Hematopoietic multipotent progenitor cell treated with erythropoietin and hydrocortisone succinate and interleukin-3 and kit ligand, for 8 days (in vitro differentiated cells): ENCODE results near the gene NEU1.
"Not testable (repeated sequence)": the region's sequence is repeated elsewhere in the genome, so short reads cannot be mapped to it uniquely, and the experiment has no call there.

ENCODE experiments used
- DNase-seq: peaks from one replicate; pipeline ENCODE4 v3.0.0-alpha.2; 2015

Gene NEU1

DNA sequence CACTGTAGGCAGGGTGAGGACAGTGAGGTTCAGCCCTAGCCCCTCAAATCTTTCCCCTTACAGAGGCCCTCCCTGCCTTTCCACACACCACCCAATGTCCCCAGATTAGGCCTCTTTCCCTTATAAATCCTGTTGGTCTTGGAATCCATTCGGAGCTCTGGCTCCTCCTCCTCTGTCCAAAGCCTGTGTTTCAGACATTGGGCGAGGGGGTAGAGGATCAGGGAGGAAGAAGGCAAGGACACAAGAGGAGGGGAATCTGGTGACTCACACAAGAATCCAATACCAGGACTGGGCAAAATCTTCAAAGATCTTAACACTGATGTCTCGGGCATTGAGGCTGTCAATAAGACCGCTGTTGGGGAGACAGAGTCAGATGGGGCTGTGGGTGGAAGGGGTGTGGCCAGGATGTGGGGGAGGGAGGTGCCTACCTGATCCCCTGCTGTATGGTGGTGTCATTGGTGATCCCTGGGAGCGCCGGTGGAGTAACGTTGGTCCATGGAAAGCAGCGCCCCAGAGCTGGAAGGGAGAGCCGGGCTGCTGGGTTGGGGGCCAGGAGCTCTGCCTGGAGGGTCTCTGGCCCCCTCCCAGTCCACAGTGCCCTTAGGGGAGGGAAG, 8.5 kb upstream of the NEU1 start:
- DNase-seq: no peak

DNA sequence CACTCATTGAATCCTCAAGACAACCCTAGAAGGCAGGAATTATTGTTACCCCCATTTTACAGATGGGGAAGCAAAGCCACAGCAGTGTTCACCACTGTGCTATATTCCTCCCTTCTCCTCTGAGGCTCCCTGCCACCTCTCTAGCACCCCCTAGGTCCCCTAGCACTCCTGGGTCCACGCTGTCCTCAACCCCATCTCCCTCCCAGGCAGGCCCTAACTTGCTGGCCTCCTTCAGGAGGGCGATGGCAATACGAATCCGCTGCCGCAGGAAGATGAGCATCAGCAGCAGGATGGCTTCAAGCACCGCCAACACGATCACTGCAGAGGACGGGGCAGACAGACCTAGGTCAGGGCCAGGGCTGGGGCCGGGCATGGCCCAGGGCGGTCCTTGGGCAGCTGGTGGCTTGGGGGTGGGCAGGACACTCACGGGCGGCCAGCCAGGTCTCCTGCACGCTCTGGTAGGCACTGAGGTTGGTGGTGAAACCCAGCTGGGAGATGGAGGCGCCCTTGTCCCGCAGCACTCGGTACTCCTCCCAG, 7.8 kb upstream of the NEU1 start:
- DNase-seq: no peak

DNA sequence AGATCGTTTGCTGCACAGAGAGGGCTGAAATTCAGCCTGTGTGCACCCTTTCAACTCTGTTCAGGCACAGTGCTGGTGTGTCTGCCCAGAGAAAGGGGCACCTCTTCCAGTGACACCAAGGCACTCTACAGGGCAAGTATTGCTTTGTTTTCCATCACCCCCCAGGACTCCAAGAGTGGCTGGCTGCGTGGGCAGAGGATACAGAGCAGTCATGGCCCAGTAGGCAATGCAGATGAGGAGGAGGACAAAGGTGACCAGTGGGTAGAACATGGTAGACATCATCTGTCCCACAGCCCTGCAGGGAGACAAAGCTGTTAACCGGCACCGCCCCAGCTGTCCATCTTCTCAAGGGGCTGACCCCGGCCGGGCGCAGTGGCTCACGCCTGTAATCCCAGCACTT, 6.7 kb upstream of the NEU1 start:
- DNase-seq: no peak

DNA sequence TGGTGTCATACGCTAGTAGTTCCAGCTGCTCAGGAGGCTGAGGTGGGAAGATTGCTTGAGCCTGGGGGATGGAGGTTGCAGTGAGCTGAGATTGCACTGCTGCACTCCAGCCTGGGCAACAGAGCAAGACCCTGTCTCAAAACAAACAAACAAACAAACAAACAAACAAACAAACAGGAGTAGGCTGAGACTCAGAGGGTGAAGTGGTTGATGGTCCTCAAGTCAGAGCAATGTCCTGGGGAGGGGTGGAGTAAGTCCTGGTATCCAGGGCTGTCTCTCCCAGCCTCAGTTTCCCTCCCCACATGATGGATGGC, 6.0 kb upstream of the NEU1 start:
- DNase-seq: not testable (repeated sequence)

DNA sequence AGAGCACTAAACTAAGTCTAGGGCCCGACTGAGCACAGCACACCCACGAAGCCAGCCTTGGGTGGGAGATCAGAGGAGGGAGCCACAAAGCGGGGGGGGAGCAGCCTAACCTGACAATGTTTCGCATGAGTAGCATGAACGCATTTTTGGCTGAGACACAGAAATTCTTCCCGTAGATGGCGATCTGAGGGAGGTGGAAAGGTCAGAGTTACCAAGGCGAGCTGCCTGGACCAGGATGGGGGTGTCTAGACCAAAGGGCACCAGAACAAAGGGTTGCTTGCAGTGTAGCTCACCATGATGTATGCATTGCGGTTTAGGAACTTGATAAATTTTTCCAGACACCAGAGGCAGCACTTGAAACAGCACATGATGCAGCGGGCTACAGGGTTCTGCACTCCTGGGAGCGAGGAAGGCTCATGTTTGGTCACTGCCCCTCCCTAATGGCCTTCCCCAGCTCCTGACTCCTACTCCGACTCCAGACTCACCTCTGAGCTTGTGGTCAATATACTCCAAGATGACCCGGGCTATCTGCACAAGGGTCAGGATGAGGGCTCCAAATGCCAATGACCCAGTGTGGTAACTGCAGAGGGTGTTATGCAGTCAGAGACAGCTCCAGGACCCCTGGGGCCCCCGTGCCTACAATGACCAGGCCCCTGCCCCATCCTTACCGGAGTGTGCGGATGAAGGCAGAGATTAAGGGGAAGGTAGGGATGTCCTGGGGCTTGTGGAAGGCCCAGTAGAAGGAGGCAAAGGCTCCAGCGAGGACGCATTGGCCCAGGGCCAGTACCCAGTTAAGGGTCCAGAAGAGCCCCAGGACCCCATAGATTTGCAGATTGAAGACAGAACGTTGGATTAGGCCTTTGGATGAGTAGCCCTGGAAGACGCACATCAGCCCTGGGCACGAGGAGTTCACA, 2.8 kb upstream of the NEU1 start:
- DNase-seq: no peak

DNA sequence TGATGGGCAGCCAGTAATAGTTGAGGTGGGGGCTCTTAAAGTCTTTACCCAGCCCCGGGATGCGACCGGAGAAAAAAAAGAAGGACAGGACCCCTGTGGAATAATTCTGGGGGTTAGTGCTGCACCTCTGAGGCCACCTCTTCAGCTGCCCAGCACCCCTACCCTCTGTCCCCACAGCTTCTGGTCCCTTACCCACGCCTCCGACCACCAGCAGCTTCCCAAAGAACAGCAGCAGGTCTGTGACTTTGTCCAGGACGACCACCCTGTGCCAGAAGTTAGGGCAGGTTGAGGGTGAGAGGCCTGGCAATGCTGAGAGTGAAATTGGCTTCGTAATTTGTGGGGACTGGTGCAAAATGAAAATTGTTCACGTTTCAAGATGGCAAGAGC, 2.2 kb upstream of the NEU1 start:
- no peak for DNase-seq

DNA sequence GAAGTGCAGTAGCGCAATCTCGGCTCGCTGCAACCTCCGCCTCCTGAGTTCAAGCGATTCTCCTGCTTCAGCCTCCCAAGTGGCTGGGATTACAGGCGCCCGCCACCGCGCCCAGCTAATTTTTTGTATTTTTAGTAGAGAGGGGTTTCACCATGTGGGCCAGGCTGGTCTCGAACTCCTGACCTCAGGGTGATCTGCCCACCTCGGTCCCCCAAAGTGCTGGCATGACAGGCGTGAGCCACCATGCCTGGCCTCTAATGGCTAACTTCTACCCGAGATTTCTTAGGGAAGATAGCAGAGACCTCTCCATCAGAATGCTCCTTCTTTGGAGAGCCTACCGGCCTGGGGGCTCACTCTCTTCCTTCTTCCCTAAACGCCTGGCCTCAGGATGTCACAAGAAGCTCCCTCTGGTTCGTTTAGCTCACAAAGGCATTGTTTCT, 1.5 kb upstream of the NEU1 start:
- DNase-seq: not testable (repeated sequence)

DNA sequence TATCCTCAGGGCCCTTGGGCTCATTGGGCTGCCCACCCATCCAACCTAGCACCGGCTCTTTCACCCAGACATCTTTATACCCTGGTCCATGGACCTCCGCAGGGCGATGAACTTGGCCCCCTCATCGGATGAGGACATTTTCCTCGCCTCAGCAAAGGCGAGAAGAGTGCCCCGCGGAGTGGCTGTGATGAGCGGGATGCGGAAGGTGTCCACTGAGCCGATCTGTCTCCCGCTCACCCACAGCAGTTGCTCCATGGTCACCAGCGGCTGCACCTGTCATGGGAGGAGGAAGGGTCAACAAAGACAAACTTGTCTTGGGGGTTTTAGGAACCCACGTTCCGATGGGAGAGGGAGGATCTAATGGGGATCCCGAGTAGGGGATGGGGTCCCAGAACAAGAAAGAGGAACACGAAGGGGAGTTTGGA, 690 bp downstream of the NEU1 start:
- DNase-seq: no peak

DNA sequence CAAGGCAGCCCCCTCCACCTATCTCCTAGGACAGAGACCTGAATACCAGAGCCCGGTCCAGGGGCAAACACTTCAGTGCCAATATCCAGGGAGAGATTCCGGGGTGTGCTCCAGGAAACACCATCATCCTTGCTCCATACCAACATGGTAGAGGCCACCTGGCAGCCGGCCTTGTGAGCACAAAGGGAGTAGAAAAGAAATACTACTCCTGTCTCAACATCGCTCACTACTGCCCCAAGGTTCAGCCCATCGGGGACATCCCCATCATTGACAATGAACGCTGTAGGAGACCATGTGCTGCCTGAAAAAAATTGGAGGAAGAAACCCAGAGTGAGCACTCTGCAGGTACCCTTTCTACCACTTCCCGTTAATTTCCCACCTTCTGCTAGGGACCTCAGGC, 1.5 kb downstream of the NEU1 start:
- DNase-seq: no peak

DNA sequence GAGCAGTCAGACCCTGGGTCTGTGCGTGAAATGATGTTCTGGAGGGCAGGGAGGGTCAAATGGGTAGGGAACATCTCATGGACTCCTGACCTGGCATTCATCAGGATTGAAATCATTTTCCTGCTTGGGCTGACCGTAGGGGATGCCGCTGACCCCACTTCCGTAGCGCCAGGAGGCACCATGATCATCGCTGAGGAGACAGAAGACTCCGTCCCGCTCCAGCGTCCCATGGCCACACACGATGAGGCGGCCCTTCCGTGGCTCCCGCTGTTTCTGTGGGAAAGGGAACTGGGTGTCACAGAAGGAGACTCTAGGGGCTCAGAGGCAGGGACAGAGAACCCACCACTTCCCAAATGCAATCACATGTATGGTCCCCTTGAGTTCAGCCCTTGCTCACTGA, 2.3 kb downstream of the NEU1 start:
- no peak for DNase-seq

DNA sequence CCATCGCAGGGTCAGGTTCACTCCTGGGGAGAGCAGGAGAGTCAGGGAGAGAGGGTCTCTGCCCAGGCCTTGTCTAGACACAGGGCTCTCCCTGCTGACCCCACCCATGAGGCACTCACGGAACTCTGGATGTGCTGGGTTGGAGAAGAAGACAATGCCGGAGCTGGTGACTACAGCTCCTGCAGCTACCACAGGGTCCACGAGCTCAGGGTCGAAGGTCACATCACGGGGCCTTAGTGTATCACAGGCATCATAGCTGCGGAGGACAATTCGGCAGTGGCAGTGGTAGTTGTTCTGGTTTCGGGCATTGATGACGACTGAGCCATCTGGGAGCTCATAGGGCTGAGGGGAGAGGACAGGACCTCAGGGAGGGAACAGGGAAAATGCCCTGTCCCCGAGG, 2.7 kb downstream of the NEU1 start:
- no peak for DNase-seq

DNA sequence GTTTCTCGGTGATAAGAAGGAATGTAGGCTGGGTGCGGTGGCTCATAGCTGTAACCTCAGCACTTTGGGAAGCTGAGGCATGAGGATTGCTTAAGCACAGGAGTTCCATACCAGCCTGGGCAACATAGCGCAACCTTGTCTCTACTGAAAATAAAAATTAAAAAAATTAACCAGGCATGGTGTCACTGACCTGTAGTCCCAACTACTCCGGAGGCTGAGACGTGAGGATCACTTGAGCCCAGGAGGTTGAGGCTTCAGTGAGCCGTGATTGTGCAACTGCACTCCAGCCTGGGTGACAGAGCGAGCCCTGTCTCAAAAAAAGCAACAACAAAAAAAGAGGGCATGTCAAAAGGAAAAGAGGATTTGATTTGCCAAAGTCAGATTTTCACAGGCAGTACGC, 3.9 kb downstream of the NEU1 start:
- no peak for DNase-seq

DNA sequence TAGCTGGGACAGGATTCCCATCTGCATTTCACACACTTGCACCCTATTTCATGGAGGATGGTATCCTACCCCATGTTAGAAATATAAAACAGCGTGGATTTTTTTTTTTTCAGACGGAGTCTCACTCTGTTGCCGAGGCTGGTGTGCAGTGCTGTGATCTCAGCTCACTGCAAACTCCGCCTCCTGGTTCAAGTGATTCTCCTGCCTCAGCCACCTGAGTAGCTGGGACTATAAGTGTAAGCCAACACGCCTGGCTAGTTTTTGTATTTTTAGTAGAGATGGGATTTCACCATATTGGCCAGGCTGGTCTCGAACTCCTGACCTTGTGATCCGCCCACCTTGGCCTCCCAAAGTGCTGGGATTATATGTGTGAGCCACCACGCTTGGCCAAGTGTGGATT, 4.8 kb downstream of the NEU1 start:
- not testable (repeated sequence) for DNase-seq

DNA sequence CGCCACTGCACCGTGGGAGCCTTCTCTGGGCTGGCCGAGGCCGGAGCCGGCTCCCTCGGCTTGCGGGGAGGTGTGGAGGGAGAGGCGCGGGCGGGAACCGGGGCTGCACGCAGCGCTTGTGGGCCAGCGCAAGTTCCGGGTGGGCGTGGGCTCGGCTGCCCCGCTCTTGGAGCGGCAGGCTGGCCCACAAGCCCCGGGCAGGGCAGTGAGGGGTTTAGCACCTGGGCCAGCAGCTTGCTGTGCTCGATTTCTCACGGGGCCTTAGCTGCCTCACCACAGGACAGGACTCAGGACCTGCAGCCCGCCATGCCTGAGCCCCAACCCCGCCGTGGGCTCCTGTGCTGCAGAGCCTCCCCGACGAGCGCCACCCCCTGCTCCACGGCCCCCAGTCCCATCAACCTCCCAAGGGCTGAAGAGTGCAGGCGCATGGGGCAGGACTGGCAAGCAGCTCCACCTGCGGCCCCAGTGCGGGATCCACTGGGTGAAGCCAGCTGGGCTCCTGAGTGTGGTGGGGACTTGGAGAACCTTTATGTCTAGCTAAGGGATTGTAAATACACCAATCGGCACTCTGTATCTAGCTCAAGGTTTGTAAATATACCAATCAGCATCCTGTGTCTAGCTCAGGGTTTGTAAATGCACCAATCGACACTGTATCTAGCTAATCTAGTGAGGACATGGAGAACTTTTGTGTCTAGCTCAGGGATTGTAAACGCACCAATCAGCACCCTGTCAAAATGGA, 10.5 kb downstream of the NEU1 start:
- DNase-seq: not testable (repeated sequence)

DNA sequence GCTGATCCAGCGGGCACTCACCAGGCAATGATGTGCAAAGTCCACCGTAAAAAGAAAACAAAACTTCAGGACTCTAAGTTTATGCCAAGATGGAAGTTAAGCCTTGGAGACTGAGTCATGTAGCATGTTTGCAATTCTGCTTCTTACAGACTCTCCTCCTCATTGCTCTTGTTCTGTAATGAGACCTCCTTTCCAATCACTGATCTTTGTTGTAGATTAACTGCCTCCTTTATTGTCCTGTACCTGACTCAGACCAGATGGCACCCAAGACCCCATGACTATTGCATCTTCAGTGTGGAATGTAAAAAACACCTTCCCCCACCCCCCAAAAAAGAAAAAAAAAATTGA, 11.2 kb downstream of the NEU1 start:
- DNase-seq: no peak

DNA sequence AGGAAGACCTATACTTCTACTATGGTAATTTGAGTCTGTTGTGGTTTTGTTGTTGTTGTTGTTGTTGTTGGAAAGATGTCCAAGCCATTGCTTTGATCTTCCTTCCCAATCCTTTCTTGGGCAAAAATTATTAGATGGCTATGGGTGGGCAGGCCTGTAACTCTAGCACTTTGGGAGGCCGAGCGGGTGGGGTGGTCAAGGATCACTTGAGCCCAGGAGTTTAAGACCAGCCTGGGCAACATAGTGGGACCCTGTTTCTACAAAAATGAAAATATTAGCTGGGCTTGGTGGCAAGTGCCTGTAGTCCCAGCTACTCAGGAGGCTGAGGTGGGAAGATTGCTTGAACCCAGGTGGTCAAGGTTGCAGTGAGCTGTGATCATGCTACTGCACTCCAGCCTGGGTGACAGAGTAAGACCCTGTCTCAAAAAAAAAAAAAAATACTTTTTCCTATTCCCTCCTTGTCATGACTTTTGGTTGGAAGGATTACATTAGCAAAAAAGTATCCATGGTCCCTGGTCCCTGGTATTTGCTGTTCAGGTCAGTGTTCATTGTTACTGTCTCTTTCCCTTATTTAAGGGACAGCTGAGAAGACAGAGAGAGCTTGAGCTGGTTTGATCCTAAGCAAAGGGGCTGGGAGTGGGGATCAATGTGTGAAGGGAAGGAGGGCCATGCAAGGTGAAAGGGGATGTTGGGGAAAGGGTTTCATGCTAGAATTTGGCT, 11.7 kb downstream of the NEU1 start:
- no peak for DNase-seq

DNA sequence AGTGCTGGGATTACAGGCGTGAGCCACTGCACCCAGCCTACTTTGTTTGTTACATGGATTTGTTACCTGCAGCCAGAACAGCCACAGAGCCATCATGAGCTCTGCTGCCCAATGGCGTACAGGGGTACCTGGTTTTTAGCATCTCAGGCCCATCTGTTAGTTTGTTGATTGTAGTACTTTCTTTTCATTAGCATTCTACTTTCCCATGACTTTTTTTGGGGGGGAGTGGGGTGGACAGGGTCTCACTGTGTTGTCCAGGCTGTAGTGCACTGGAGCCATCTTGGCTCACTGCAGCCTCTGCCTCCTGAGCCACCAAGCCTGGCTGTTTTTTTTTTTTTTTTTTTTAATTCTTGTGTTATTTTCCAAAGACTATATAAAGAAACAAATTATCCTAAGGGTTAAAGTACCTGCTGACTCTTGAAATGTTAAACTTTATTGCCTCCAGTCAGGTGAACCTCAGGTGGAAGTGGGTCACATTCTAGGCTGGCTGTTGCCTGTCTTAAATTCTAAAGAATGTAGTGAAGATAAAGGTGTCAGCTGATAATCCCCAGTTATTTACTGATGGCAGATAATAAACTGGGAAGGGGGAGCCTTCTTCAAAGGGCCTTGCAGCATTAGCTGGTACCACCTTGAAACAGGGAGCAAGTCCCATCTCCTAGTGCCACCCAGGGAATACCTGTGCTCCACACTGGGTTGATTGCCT, 15.2 kb downstream of the NEU1 start:
- DNase-seq: no peak

DNA sequence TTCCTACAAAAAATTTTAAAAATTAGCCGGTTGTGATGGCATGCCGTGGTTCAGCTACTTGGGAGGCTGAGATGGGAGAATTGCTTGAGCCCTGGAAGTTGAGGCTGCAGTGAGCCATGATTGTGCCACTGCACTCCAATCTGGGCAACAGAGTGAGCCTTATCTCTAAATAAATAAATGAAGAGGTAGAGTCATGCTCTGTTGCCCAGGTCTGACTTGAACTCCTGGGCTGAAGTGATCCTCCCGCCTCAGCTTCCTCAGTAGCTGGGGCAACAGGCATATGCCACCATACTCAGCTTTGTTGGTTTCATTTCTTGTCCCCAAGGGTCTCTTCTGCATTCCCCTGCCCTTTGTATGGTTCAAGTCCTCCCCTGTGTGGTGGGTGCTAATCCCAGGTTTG, 18.1 kb downstream of the NEU1 start:
- DNase-seq: no peak

DNA sequence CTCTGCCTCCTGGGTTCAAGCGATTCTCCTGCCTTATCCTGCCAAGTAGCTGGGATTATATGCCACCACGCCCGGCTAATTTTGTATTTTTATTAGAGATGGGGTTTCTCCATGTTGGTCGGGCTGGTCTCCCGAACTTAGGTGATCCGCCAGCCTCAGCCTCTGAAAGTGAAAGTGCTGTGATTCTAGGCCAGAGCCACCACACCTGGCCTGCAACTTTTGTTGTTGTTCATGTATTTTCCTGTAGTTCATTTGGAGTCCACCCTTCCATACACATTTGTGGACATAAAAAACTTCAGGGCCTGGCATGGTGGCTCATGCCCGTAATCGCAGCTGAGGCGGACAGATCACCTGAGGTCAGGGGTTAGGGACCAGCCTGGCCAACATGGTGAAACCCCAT, 20.6 kb downstream of the NEU1 start:
- DNase-seq: no peak

DNA sequence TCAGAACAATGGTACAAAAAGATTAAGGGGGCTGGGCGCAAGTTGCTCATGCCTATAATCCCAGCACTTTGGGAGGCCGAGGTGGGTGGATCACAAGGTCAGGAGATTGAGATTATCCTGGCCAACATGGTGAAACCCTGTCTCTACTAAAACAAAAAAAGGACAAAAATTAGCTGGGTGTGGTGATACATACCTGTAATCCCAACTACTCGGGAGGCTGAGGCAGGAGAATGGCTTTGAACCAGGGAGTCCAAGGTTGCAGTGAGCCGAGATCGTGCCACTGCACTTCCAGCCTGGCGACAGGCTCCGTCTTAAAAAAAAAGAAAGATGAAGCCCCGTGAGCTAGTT, 22.9 kb downstream of the NEU1 start:
- not testable (repeated sequence) for DNase-seq

DNA sequence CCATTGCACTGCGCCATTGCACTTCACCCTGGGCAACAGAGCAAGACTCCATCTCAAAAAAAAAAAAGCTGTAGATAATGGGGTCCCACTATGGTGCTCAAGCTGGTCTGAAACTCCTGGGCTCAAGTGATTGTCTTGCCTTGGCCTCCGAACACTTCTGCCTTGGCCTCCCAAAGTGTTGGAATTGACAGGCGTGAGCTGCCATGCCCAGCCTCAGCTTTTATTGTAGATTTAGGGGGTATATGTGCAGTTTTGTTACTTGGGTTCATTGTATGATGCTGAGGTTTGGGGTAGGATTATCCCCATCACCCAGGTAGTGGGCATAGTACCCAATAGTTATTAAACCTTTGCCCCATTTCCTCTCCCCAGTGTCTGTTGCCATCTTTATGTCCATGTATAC, 23.7 kb downstream of the NEU1 start:
- DNase-seq: no peak

DNA sequence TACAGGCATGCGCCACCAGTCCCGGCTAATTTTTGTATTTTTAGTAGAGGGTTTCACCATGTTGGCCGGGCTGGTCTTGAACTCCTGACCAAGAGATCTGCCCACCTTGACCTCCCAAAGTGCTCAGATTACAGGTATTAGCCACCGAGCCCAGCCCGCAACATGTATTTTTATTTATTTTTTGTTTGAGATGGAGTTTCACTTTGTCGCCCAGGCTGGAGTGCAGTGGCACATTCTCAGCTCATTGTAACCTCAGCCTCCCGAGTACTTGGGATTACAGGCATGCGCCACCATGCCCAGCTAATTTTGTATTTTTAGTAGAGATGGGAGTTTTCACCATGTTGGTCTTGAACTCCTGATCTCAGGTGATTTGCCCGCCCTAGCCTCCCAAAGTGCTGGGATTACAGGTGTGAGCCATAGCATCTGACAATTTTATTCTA, 24.5 kb downstream of the NEU1 start:
- not testable (repeated sequence) for DNase-seq
